NCI-H2107 treated with DMSO at 0.1 percent for 48 hours (cell line): ENCODE data around the gene CCNC.
A peak's percentile ranks its signal among the peaks of the same experiment; 100 is the strongest.

Experiments used
- DNase-seq: peaks from one replicate; lab custom pipeline; 2025; ENCODE audit not compliant: unreplicated experiment; lab: John Stamatoyannopoulos, UW

The CCNC gene

GRCh38 chr6:99548706-99549105 lies 19.8 kb downstream of the CCNC start:
- no peak for DNase-seq

- no peak for DNase-seq
These were observed 20.9 kb downstream of the CCNC start for GRCh38 chr6:99547526-99547925.

- no peak for DNase-seq
These were observed 23.0 kb downstream of the CCNC start for GRCh38 chr6:99545442-99545841.

- no peak for DNase-seq
These were observed 24.5 kb downstream of the CCNC start for GRCh38 chr6:99543968-99544367.

GRCh38 chr6:99530627-99531026 lies 37.8 kb downstream of the CCNC start:
- DNase-seq, result no peak

- DNase-seq, result no peak
These were observed 45.9 kb downstream of the CCNC start for GRCh38 chr6:99522531-99522930.

GRCh38 chr6:99521633-99522151 lies 46.8 kb downstream of the CCNC start:
- no peak for DNase-seq

- DNase-seq, result peak; percentile 50
These were observed 47.4 kb downstream of the CCNC start for GRCh38 chr6:99520855-99521632.

- DNase-seq, result no peak
These were observed 49.0 kb downstream of the CCNC start for GRCh38 chr6:99519446-99519845.

- DNase-seq, result no peak
These were observed 54.4 kb downstream of the CCNC start for GRCh38 chr6:99514089-99514488.

- DNase-seq, result no peak
These were observed 56.4 kb downstream of the CCNC start for GRCh38 chr6:99512033-99512432.

GRCh38 chr6:99507648-99508047 lies 60.8 kb downstream of the CCNC start:
- no peak for DNase-seq

GRCh38 chr6:99501762-99502161 lies 66.7 kb downstream of the CCNC start:
- DNase-seq, result no peak

- no peak for DNase-seq
These were observed 70.0 kb downstream of the CCNC start for GRCh38 chr6:99498421-99498820.

- DNase-seq, result no peak
These were observed 73.0 kb downstream of the CCNC start for GRCh38 chr6:99495466-99495865.
